ENCODE data around the gene ZDHHC7. TPM values are rescaled to one million over a fixed set of nuclear protein-coding genes. Genes with fewer than 3 reads are reported as not detected.
"Not testable (repeated sequence)": the region's sequence is repeated elsewhere in the genome, so short reads cannot be mapped to it uniquely, and the experiment has no call there.

ZDHHC7 gene
- total RNA-seq, 1 donor from 2014 or later, result 61.4 TPM

DNA sequence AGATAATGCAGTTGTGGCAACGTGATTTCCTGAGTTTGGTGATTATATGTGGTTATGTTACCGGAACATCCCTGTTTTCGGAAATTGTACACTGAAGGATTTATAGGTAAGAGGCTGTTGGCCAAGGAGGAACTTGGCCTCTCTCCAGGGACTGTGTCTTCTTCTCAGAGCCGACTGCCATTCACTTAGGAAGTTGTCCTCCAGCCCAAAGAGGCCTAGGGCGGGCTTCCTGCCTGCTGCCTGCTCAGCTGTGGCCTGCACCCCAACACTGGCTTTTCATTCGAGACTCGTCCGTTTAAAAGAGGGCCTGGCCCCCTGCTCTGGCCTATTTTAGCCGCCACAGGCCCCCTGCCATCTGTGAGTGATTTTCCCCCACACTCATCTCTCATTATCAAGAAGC, 64.3 kb downstream of the ZDHHC7 start:
- no peak overlapping the region for H3K4me3 ChIP-seq (ENCODE audit: low read depth, low read length)
- DNase-seq (ENCODE audit: low read depth), result no peak
- TF ChIP-seq, protein P1, sequence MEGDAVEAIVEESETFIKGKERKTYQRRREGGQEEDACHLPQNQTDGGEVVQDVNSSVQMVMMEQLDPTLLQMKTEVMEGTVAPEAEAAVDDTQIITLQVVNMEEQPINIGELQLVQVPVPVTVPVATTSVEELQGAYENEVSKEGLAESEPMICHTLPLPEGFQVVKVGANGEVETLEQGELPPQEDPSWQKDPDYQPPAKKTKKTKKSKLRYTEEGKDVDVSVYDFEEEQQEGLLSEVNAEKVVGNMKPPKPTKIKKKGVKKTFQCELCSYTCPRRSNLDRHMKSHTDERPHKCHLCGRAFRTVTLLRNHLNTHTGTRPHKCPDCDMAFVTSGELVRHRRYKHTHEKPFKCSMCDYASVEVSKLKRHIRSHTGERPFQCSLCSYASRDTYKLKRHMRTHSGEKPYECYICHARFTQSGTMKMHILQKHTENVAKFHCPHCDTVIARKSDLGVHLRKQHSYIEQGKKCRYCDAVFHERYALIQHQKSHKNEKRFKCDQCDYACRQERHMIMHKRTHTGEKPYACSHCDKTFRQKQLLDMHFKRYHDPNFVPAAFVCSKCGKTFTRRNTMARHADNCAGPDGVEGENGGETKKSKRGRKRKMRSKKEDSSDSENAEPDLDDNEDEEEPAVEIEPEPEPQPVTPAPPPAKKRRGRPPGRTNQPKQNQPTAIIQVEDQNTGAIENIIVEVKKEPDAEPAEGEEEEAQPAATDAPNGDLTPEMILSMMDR (conservative IDR thresholded peaks at IDR 0.05; ENCODE audit: low read depth, low read length), result no peak

GRCh38 chr16:84943620-84944019, 67.7 kb downstream of the ZDHHC7 start:
- DNase-seq (ENCODE audit: low read depth), result no peak
- no peak overlapping the region for H3K4me3 ChIP-seq (ENCODE audit: low read depth, low read length)
- TF ChIP-seq, protein P1 (conservative IDR thresholded peaks at IDR 0.05; ENCODE audit: low read depth, low read length), result no peak

DNA sequence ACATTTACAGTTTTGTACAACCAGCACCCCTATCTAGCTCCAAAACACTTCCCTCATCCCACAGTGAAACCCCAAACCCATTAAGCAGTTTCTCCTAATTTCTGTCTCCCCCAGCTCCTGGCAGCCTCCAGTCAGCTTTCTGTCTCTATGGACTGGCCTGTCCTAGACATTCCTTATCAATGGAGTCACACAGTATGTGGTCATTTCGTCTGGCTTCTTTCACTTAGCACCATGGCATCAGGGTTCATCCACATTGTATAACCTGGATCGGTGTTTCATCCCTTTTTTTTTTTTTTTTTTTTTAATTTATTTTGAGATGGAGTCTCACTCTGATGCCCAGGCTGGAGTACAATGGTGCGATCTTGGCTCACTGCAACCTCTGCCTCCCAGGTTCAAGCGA, 68.5 kb downstream of the ZDHHC7 start:
- no peak for DNase-seq (ENCODE audit: low read depth)
- TF ChIP-seq, protein P1 (conservative IDR thresholded peaks at IDR 0.05; ENCODE audit: low read depth, low read length), result no peak
- H3K4me3 ChIP-seq (ENCODE audit: low read depth, low read length), result no peak overlapping the region

- TF ChIP-seq, protein P1 (conservative IDR thresholded peaks at IDR 0.05; ENCODE audit: low read depth, low read length), result no peak
- H3K4me3 ChIP-seq (ENCODE audit: low read depth, low read length), result no peak overlapping the region
- no peak for DNase-seq (ENCODE audit: low read depth)
These were observed 69.4 kb downstream of the ZDHHC7 start for GRCh38 chr16:84941921-84942320.

- TF ChIP-seq, protein P1 (conservative IDR thresholded peaks at IDR 0.05; ENCODE audit: low read depth, low read length), result no peak
- DNase-seq (ENCODE audit: low read depth), result no peak
- H3K4me3 ChIP-seq (ENCODE audit: low read depth, low read length), result no peak overlapping the region
These were observed 70.4 kb downstream of the ZDHHC7 start for GRCh38 chr16:84940670-84941551.

DNA sequence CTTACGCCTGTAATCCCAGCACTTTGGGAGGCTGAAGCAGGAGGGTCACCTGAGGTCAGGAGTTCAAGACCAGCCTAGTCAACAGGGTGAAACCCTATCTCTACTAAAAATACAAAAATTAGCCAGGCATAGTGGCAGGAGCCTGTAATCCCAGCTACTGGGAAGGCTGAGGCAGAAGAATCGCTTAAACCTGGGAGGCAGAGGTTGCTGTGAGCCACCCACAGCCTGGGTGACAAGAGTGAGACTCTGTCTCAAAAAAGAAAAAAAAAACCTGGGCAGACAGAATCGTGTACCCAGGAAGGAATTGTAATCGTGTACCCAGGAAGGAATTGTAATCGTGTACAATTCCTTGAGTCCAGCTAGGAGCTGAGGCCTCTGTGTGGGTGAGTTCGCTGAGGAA, 72.7 kb downstream of the ZDHHC7 start:
- not testable (repeated sequence) for H3K4me3 ChIP-seq (ENCODE audit: low read depth, low read length); DNase-seq (ENCODE audit: low read depth)

DNA sequence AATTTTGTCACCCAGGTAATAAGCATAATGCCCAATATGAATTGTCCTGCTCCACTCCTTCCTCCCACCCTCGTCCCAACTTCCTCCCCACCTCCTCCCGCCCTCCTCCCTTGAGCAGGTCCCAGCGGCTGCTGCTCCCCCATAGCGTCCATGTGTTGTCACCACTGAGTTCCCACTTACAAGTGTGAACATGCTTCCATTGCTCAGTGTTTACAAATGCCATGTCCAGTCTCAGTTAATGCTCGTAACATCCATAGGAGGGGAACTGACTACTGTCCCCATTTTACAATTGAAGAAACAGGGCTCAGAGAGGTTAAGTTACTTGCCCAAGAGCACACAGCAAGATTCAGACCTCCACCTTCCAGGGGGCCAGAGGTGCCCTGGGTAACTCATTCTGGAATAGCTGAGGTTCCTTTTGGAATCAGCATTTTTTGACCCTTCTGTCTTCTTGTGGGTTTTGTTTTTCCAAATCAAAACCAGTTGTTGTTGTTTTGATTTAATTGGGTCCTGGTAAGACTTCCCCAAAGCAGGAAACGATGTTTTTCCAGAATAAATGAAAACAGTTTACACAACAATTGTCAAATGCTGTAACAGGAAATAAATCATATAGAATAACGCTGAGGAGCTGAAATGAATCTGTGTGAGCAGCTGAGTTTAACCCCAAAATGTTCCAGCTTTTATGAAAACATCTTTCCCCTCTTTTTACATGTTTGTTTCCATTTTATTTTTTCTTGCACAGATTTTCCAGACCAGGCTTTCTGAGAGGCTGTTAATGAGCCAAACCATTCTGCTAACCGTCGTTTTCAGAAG, 73.9 kb downstream of the ZDHHC7 start:
- DNase-seq (ENCODE audit: low read depth), result no peak
- H3K4me3 ChIP-seq (ENCODE audit: low read depth, low read length), result no peak overlapping the region
- TF ChIP-seq, protein P1 (conservative IDR thresholded peaks at IDR 0.05; ENCODE audit: low read depth, low read length), result no peak
